HG03039 (cell line): Measurements from ENCODE around the gene TNNT1.

Experiments
- ATAC-seq: cut with Tn5 transposase; IDR thresholded peaks from one replicate; pipeline ENCODE4 v1.9.1; 2021; ENCODE audit warnings: mild to moderate bottlenecking, moderate library complexity; ENCODE audit not compliant: unreplicated experiment

The TNNT1 gene

GRCh38 chr19:55146078-55146704 lies 2.8 kb downstream of the TNNT1 start:
- ATAC-seq = no peak

- ATAC-seq = no peak
These were observed 3.8 kb downstream of the TNNT1 start for GRCh38 chr19:55145232-55145631.

GRCh38 chr19:55141696-55142095 lies 7.3 kb downstream of the TNNT1 start:
- no peak for ATAC-seq

- ATAC-seq = no peak
These were observed 11.1 kb downstream of the TNNT1 start for GRCh38 chr19:55137915-55138314.

- no peak for ATAC-seq
These were observed 12.5 kb downstream of the TNNT1 start for GRCh38 chr19:55136399-55137102.

GRCh38 chr19:55134736-55135135 lies 14.3 kb downstream of the TNNT1 start:
- ATAC-seq = no peak

GRCh38 chr19:55133639-55134444 lies 15.2 kb downstream of the TNNT1 start:
- no peak for ATAC-seq

DNA sequence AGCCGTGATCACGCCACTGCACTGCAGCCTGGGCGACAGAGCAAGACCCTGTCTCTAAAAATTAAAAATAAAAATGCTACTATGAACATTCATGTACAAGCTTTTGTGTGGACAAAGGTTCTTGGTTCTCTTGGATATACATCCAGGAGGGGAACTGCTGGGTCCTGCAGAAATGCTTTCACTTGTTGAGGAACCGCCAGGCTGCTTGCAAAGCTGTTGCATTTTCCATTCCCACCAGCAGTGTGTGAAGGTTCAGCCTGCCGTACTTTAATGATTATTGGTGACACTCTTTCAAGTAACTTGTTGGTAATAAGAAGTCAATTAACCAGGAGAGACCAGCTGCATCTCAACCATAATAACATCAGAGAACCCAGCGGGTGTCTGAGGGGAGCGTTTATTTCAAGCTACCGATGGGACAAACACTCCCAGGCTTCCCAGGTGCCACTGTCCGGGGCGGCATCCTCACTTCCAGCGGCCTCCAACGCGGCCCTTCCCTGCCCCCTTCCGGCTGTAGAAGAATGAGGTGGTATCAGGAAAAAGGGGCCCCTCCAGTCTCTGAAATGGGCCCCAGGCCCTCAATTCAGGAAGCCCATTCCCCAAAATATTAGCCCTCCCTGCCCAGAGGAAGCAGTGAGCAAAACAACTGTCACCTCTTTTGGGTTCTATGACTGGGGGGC lies 16.4 kb downstream of the TNNT1 start:
- no peak for ATAC-seq

DNA sequence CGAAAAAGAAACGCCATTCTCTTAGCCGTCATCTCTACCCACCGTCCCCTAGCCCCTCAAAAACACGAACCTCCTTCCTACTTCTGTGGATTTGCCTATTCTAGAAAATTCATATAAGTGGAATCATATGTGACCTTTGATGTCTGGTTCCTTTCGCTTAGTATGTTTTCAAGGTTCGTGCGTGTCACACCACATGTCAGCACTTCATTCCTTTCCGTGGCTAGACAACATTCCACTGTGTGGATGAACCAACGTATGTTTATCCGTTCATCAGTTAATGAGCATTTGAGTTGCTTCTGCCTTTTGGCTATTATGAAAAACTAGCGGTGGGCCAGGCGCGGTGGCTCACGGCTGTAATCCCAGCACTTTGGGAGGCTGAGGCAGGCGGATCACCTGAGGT lies 17.6 kb downstream of the TNNT1 start:
- ATAC-seq = no peak

DNA sequence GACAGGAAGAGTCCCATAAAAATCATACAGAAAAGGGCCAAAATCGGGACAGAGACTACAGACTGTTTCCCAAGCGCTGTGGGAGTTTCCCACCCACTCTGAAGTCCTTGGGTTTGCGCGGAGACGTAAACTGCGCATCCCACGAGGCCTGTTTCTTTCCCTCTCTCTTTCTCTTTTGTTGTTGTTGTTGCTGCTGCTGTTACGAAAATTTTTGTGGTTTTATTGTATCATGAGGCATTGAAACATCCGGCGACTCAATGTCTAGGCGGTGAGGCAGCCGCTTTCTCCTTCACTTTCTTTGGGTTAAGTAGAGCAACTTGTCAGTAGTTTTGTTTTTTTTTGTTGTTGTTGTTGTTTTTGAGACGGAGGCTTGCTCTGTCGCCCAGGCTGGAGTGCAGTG lies 30.0 kb downstream of the TNNT1 start:
- no peak for ATAC-seq

GRCh38 chr19:55118401-55118991 lies 30.5 kb downstream of the TNNT1 start:
- ATAC-seq = no peak

DNA sequence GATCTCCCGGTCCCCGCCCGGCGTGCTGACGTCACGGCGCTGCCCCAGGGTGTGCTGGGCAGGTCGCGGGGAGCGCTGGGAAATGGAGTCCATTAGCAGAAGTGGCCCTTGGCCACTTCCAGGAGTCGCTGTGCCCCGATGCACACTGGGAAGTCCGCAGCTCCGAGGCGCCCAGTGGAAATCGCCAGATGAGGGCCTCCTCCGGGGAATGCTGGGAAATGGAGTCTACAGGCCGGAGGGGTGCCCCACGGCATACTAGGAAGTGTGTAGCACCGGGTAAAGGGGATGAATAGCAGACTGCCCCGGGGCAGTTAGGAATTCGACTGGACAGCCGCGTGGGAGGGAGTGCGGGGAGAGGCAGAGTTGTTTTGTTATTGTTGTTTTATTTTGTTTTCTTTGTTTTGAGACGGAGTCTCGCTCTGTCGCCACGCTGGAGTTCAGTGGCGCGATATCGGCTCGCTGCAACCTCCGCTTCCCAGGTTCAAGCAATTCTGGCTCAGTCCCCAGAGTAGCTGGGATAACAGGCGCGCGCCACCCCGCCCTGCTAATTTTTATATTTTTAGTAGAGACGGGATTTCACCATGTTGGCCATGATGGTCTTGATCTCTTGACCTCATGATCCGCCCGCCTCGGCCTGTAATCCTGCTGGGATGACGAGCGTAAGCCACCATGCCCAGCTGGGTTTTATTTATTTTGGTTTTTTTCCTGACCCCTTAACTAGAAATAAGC lies 31.2 kb downstream of the TNNT1 start:
- ATAC-seq = peak; percentile 89

GRCh38 chr19:55116859-55117662 lies 31.9 kb downstream of the TNNT1 start, which contains the start of gene PPP1R12C:
TSS of gene PPP1R12C (minus strand) at chr19:55117637. CDS start at chr19:55117543, 94 bp downstream.
- peak; percentile 4 for ATAC-seq

DNA sequence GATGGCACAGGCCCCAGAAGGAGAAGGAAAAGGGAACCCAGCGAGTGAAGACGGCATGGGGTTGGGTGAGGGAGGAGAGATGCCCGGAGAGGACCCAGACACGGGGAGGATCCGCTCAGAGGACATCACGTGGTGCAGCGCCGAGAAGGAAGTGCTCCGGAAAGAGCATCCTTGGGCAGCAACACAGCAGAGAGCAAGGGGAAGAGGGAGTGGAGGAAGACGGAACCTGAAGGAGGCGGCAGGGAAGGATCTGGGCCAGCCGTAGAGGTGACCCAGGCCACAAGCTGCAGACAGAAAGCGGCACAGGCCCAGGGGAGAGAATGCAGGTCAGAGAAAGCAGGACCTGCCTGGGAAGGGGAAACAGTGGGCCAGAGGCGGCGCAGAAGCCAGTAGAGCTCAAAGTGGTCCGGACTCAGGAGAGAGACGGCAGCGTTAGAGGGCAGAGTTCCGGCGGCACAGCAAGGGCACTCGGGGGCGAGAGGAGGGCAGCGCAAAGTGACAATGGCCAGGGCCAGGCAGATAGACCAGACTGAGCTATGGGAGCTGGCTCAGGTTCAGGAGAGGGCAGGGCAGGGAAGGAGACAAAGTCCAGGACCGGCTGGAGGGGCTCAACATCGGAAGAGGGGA lies 32.7 kb downstream of the TNNT1 start:
- ATAC-seq = no peak

- ATAC-seq = no peak
These were observed 33.5 kb downstream of the TNNT1 start for GRCh38 chr19:55115446-55116065.

GRCh38 chr19:55114566-55115145 lies 34.4 kb downstream of the TNNT1 start:
- no peak for ATAC-seq

DNA sequence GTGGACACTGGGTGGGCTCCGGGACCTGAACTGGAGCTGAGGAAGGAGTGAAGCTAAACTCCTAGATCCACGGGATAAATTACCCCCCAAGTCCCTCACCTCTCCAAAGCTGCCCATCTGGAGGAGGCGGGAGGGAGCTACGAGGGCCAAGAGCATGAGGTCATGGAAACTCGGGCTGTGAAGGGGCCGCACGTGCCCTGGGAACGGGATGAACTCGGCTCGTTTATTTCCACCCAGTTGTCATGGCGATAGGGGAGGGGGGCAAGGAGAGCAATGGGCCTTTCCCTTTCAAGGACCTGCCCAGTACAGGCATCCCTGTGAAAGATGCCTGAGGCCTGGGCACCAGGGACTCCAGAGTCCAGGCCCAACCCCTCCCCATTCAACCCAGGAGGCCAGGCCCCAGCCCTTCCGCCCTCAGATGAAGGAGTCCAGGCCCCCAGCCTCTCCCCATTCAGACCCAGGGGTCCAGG lies 35.4 kb downstream of the TNNT1 start:
- ATAC-seq = no peak
